ENCODE measurements around the gene CARS2.

DNA sequence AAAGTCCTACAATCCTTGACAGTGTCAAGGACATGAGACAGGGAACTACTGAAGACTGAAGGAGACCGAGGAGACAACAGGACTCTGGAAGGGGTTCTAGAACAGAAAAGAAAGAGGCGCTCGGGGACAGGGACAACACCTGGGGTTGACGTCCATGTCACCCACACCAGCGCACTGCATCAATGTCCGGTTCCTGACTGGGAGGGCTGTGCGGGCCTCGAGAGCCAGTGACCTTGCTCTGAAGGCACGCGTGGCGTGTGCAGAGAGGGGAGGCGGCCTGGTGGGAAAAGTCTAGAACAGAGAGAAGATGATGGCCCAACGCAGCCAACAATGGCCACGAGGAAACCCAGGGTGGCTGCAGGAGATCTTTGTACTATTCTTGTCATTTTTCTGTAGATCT lies 5.7 kb downstream of the CARS2 start:
- TF ChIP-seq POLR2A (IDR thresholded peaks at IDR 0.05; ENCODE audit: low read depth) (no peak), POLR2AphosphoS5 (IDR thresholded peaks at IDR 0.05) (no peak), EP300 (IDR thresholded peaks at IDR 0.05) (no peak)
- TF ChIP-seq, protein P1, sequence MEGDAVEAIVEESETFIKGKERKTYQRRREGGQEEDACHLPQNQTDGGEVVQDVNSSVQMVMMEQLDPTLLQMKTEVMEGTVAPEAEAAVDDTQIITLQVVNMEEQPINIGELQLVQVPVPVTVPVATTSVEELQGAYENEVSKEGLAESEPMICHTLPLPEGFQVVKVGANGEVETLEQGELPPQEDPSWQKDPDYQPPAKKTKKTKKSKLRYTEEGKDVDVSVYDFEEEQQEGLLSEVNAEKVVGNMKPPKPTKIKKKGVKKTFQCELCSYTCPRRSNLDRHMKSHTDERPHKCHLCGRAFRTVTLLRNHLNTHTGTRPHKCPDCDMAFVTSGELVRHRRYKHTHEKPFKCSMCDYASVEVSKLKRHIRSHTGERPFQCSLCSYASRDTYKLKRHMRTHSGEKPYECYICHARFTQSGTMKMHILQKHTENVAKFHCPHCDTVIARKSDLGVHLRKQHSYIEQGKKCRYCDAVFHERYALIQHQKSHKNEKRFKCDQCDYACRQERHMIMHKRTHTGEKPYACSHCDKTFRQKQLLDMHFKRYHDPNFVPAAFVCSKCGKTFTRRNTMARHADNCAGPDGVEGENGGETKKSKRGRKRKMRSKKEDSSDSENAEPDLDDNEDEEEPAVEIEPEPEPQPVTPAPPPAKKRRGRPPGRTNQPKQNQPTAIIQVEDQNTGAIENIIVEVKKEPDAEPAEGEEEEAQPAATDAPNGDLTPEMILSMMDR (IDR thresholded peaks at IDR 0.05): no peak

Data from esophagus muscularis mucosa (tissue), 4 donors.